ENCODE results near the gene ACD.
"Not testable (repeated sequence)": the region's sequence is repeated elsewhere in the genome, so short reads cannot be mapped to it uniquely, and the experiment has no call there.

Gene ACD
- 33.7 to 49.6 reads per million in 2 donors for total RNA-seq

DNA sequence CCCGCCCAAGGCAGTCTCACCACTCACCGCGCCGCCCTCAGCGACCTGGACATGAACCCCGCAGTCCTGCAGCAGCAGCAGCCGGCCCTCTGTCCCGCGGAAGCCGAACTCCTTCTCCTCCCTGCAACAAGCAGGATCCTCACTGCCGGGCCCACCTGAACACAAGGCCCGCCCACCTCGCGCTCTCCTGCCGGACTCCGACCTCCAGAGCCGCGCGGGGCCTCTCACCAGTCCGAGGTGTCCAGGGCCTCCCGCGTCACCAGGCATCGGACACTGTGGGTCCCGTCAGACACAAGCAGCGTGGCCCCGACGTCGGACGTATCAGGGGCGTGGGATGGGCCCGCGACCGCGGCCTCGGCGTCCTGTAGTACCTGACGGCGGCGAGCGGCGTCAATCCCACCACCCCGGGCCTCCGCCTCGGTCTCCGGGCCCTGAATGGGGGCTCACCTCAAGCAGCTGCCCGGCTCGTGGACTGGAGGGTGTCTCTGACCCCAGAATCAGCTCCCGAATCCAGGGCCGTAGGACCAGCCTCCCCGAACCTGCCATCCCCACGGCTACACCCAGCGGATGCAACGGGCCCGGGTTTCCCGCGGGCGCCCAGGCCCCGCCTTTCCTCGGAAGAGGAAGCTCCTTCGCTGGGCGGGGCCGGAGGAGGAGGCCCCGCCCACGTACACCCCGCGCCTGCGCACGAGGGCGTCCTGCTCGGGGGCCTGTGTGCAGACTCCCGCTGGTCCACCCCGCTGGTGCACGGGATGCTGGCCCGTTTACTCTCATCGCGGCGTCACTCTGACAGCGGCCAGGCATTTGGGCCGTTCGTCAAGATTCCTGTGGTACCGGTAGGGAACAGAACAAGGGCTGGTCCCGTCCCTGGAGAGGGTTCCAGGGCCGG, at the start of gene ACD:
Gene ACD, minus strand, starts transcription at position 586 of the 889 bp plus-strand sequence. Its CDS starts 40 bp downstream, at position 546.
- peak; percentile 87 to 92 (median 90) for DNase-seq

DNA sequence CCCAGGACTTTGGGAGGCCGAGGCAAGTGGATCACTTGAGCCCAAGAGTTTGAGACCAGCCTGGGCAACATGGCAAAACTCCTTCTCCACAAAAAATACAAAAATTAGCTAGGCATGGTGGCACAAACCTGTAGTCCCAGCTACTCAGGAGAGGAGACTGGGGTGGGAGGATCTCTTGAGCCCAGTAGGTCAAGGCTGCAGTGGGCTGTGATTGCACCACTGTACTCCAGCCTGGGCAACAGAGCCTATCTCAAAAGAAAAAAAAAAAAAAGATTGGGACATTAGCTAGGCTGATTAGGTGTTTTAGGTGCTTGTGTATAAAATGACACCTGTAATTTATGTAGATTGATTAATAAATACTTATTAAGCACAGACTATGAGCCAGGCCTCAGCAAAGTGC, 49.0 kb upstream of the ACD start:
- no peak for DNase-seq

DNA sequence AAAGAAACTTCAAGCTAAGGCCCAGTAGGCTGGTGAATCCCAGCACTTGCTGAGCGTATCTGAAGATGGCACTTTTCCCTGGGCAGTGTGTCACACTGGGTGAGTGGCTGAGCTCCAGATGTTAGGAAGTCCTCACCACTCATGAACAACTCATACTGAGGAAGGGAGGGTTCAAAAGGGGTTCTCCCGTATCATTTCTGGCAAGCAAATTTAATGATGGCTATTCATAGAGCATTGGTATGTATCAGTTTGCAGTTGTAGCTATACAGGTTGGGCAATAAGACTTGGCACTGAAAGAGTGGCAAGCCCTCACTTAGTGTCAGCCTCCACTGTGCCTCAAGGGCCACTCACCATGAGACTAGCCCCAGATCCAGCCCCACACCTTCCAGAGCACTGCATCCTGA, 48.3 kb upstream of the ACD start:
- DNase-seq: no peak

DNA sequence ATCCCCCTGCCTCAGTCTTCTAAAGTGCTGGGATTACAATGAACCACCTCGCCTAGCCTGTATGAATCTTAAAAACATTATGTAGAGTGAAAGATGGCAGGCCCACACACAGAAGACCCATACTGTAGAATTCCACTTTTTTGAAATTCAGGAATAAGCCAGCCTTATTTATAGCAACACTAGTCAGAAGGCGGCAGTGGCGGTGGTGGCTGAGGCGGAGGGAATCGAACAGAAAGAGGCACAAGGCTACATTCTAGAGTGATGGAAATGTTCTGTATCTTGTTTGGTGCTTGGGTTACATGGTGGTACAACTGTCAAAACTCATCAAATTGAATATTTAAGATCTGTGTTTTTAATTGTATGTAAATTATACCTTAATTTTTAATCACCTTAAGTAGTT, 47.7 kb upstream of the ACD start:
- no peak for DNase-seq

DNA sequence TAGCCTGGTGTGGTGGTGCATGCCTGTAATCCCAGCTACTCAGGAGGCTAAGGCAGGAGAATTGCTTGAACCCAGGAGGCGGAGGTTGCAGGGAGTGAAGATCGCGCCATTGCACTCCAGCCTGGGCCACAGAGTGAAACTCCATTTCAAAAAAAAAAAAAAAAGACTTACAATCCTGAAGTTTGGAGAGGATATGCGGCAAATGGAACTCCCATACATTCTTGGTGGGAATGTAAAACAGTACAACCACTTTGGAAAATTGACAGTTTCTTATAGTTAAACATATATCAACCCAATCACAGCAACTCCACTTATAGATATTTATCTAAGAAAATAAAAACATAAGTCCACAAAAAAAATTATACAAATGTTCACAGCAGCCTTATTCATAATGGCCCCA, 47.1 kb upstream of the ACD start:
- no peak for DNase-seq

DNA sequence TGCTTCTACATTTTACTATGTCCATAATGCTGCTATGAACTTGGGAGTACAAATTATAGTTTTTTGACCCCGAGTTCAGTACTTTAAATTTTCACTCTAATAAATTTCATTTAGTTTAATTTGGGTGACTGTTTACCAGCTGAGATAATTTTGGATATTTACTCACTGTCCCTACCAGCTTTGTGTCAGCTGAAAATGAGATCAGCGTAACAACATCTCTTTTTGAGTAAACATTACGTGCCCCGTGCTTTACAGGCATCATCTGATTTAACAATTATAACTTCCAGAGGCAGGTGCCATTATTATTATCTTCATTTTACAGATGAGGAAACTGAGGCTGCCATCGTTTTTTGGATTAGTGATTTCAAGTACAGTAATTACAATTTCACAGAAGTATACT, 44.0 kb upstream of the ACD start:
- no peak for DNase-seq

DNA sequence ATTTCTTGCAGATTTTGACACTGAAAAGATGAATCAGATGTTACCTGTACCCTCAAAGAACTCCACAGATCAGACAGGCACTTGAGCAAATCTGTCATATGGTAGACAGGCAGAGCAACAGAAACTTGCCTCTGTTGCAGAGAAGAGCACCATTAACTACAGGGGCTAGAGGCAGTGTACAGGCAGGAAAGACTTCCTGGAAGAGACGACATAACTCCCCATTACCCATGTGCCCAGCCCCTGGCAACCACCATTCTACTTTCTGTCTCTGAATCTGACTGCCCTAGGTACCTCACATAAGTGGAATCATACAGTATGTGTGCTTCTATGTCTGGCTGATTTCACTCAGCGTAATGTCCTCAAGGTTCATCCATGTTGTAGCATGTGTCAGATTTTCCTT, 43.6 kb upstream of the ACD start:
- DNase-seq: peak in 1 of 5 experiments; percentile 55

DNA sequence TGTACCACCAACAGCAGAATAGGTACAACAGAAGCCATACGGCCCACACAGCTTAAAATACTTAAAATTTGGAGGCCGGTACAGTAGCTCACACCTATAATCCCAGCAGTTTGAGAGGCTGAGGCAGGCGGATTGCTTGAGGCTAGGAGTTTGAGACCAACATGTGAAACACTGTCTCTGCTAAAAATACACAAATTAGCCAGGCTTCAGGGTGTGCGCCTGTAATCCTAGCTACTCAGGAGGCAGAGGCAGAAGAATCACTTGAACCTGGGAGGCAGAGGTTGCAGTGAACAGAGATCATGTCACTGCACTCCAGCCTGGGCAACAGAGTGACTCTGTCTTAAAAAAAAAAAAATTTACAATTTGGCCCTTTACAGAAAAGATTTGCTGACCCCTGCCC, 42.1 kb upstream of the ACD start:
- no peak for DNase-seq

DNA sequence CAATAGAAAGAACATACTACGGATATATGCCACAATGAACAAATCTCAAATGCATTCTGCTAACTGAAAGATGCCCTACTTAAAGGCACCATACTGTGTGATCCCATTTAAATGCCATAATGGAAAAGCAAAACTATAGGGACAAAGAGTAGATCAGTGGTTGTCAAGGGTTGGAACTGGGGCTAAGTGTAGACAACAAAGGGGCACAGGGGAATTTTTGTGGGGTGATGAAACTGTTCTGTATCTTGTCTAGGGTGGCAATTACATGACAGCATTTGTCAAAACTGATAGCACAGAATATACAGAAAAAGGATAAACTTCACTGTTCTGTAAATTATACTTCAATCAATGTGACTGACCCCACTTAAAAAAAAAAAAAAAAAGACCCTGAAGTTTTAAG, 41.4 kb upstream of the ACD start:
- no peak for DNase-seq

DNA sequence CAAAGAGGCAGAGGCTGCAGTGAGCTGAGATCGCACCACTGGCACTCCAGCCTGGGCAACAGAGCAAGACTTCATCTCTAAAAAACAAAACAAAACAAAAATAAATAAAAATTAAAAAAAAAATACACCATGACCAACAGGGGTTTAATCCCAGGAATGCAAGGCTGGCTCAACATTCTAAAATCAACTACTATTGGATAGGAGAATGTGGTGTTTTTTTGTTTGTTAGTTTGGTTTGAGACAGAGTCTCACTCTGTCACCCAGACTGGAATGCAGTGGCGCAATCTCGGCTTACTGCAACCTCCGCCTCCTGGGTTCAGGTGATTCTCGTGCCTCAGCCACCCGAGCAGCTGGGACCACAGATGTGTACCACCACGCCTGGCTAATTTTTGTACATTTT, 39.2 kb upstream of the ACD start:
- DNase-seq: peak in 1 of 5 experiments; percentile 13

DNA sequence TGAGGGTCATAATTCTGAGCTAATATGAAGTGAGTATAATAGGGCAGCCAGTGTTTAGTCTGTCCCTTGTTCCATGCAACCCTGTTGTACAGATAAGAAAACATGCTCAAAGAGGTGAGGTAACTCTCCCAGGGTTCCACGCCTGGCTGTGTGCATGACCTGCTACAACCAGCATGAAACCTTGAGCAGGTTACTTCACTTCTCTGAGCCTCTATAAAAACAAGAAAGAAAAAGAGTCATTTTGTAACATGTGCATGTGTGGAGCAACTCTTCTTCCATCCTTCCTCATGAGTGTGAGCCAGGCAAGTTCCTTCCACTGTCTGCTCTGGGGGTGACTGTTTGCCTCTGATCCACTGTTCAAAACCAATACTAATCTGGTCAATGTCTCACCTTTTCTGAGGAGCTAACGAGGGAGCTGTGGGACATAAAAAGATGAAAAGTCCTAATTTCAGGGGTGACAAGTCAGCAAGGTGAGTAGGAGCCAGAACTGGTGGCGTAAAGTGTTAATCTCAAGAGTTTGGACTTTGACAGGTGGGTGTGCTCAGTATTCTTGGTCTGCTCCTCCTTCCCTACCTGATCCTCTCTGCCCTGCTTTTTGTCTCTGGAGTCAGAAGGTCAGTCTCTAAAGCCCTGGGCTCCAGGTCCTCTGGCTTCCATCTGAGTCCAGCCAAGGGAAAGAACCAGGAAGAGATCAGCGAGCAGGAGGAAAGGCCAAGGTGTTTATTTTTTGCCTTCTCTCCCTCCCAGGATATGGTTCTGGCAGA, 37.5 kb upstream of the ACD start:
- DNase-seq: no peak

DNA sequence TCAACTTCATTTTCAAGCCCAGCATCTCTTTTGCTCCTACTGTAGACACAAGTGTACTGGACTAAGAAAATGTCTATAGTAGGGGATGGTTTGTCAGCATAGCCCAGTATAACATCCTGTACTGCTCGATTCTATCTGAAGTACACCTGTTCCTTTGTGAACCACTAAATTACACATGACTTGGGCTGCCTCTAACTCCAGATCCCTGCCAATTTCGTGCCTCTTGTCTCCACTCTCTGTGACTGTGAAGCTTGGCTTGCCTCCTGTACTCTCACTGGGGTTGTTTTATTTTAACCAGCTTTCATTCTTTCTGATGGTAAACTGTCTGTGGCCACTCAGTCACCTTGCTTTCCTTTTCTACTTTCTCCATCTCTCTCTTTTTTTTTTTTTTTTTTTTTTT, 34.6 kb upstream of the ACD start:
- no peak for DNase-seq

DNA sequence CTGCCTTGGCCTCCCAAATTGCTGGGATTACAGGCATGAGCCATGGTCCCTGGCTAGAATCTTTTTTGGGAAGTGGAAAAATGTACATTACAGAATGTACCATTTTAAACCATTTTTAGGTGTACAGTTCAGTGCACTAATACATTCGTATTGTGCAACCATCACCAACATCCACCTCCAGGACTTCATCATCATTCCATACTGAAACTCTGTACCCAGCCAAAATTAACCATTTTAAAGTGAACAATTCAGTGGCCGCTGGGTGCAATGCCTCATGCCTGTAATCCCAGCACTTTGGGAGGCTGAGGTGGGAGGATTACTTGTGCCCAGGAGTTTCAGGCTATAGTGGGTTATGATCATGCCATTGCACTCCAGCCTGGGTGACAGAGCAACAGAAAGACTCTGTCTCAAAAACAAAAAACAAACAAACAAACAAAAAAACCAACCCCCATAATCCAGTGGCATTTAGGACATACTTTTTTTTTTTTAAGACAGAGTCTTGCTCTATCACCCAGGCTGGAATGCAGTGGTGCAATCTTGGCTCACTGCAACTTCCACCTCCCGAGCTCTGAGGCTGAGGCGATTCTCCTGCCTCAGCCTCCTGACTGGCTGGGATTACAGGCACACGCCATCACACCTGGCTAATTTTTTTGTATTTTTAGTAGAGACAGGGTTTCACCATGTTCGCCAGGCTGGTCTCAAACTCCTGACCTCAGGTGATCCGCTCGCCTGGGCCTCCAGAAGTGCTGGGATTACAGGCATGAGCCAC, 33.6 kb upstream of the ACD start:
- not testable (repeated sequence) for DNase-seq

DNA sequence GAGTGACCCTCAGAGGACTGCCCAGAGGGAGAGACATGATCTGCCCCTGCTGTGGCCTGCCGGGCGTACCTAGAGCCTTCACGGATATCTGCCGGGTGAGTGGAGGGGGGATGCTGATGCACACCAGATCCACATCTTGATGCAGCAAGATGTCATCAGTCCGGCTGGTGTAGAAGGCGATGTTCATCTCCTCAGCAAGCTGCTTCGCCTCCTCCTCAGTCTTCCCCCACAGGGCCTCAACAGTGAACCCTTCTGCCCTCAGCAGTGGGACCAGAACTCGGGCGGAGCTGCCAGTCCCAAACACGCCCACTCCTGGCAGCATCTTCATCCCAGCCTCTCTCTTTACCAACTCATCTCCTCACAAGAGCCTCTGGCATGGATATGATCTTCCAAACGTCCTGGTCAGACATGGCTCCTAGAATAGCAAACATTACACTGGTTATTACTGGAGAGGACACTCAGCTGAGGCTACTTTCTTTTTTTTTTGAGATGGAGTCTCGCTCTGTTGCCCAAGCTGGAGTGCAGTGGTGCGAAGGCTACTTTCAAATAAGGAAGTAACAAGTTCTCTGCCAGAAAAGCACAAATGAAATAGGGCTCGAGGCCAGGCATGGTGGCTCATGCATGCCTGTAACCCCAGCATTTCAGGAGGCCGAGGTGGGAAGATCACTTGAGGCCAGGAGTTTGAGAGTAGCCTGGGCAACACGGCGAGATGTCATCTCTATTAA, 25.5 kb upstream of the ACD start:
- no peak for DNase-seq

DNA sequence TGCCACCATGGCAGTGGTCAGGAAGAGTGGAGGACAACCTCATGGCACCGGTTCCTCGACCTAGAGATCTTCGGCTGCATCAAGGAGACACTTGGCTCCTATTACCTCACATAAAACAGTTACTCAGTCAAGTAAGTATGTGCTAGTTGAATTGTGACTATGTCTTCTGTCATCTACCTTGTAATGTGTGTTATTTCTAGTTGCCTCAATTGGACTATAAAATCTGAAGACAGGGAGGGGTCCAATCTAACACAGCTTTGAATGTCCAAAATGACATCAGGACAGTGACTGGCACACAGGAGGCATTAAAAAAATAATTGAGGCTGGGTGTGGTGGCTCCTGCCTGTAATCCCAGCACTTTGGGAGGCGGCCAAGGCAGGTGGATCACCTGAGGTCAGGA, 23.7 kb upstream of the ACD start:
- no peak for DNase-seq

DNA sequence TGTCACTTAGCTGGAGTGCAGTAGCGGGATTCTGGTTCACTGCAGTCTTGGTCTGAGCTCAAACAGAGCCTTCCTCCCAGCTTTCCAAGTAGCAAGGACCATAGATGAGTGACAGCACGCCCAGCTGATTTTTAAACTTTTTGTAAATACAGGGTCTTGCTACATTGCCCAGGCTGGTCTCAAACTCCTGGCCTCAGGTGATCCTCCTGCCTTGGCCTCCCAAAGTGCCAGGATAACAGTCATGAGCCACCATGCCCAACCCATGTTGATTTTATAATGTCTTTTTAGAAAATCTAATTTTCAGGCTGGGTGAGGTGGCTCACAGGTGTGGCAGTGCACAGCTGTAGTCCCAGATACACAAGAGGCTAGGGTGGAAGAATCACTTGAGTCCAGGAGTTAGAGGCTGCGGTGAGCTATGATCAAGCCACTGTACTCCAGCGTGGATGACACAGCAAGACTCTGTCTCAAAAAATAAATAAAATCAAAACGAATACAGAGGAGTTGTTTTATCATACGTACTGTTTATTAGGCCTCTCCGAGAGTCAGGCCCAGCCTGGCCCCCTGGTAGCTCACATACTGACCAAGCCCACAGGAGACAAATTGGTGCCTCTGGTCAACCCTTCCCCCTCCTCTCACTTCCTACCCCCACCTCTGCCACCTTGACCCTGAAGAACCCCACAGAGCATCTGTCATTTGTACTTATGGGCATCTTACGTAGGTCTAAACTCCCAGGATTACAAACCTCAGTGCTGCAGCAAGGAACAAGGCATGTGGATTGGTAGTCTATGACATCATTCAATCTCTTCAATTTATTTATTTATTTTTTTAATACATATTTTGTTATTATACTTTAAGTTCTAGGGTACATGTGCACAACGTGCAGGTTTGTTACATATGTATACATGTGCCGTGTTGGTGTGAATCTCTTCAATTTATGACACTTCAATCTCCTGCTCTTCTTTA, 20.2 kb upstream of the ACD start:
- DNase-seq: no peak

DNA sequence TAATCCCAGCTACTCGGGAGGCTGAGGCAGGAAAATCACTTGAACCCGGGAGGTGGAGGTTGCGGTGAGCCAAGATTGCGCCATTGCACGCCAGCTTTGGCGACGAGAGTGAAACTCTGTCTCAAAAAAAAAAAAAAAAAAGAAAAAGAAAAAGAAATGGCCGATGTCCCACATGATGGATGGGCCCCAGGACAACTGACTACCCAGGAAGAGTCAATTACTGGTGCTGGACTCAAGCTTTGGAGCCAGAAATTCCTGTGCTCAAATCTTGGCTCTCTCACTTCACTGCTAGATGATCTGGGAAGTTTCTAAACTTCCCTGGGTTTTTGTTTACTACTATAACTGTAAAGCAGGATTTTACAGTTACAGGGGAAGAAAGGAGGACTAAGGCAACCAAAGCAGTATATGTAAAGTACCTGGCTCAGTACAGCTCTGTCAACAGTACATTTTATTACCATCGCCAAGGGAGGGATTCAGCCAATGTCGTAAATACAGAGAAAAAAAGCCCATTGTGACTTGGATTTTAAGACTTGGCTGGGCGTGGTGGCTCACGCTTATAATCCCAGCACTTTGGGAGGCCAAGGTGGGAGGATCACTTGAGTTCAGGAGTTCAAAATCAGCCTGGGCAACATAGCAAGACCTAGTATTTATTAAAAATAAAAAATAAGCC, 18.4 kb upstream of the ACD start:
- DNase-seq: no peak

DNA sequence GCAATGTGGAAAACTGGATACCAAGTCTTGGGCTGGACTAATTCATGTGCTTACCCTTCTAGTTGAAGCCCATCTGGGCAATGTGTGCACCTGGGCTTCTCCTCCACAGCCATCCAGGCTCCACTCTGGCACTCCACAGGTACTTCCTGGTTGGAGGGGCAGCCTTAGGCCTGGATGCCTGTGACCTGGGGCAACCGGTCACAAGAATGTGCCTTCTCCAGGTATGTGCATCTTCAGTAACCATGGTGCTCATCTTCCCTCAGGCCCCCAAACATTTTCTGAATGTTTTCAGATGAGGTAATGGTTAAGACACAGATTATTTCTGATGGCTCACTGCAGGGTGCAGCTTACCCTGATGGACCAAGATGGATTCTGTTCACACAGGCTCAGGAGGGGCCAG, 17.7 kb upstream of the ACD start:
- DNase-seq: no peak

DNA sequence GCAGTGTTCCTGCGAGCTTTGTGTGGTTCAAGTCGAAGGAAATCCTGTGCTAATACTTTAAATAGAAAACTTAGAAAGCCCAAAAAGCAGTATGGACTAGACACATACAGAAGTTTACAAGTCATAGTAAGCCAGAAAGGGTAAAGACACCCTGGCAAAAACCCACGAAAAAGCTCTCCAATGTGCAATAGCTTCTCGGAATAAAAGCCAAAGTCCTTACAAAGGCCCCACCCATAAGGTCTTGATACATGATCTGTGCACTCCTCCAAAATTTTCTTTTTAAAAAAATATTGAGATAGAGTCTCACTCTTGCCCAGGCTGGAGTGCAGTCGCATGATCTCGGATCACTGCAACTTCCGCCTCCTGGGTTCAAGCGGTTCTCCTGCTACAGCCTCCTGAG, 16.9 kb upstream of the ACD start:
- no peak for DNase-seq

DNA sequence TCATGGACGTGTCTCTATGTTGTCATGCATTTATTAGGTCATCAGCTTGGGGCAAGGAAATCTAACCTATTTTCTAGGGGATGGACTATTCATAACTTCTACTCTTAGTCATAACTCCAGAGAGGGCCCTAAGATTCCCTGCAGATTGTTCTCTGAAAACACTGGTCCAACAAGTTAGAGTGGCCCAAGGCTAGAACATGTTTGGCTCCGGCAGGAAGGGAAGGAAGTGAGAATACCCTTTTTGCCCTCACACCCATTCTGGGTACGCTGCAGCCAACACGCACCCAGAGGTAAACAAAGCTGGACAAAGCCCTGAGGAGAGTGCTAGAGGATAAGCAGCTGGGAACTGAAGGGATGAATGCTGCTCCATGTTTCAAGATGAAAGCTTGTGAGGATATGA, 16.5 kb upstream of the ACD start:
- no peak for DNase-seq

DNA sequence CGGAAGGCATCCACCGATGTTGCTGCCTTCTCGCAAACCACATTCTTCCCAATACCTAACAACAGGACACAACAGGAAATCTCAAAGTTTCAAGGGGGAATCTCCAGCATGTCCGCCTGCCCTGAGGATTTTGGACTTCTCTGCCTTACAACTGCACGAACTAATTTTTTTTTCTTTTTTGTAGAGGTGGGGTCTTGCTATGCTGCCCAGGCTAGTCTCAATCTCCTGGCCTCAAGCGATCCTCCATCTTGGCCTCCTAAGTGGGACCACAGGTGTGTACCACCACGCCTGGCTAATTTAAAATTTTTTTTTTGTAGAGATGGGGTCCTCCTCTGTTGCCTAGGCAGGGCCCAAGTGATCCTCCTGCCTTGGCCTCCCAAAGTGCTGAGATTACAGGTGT, 15.9 kb upstream of the ACD start:
- no peak for DNase-seq
